K562 (cell line): ENCODE measurements around the gene UGT2B7. TPM values are rescaled to one million over a fixed set of nuclear protein-coding genes. Genes with fewer than 3 reads are reported as not detected.
A peak's percentile ranks its signal among the peaks of the same experiment; 100 is the strongest.

Source experiments
- ATAC-seq: fragments of 200-7000 bp; cut with Tn5 transposase; 3 replicates; pipeline ENCODE4 v1.9.1; 2020; ENCODE audit warnings: moderate library complexity
- BruUV-seq: library from RNA; stranded (reverse); fragments of 400-500 nt; replicated peaks from 2 replicates; lab custom pipeline; 2021; lab: Mats Ljungman, UMichigan
- CTCF ChIA-PET: fragments of 300-600 bp; formaldehyde crosslinking; extraction: SDS; loops from one replicate; lab custom pipeline; 2021; ENCODE audit warnings: low intra/inter-chr PET ratio; lab: Yijun Ruan, JAX
- POLR2A ChIA-PET: fragments of 300-600, 350-650 bp; sonication (Branson Sonifier 250); formaldehyde crosslinking; extraction: SDS; loops from one replicate; lab custom pipeline; 2021; ENCODE audit warnings: antibody characterized with exemption, inconsistent platforms; lab: Yijun Ruan, JAX
- DNase-seq, 4 experiments: peaks; one replicate each; pipeline versions ENCODE4 v3.0.0 to v3.0.0-alpha.2; 2011 to 2018; ENCODE audit warnings: low spot score in 3 of 4, mixed read lengths in 3 of 4; ENCODE audit errors: extremely low read depth in 1 of 4
- FAIRE-seq: peaks from 2 replicates; lab custom pipeline; 2011; peaks lifted over from hg19 to GRCh38; lab: Jason Lieb, UNC
- H2AFZ ChIP-seq: 2 replicates; pipeline ENCODE4 v1.6.0; 2011; ENCODE audit warnings: low read depth, low read length, control low read depth, inconsistent platforms
- H3K27ac ChIP-seq: fragments of 200-600 bp; 3 replicates; pipeline ENCODE4 v1.8.0; 2011; ENCODE audit warnings: low read depth, mild to moderate bottlenecking, control low read depth, inconsistent platforms, low read length, moderate library complexity, mixed read lengths; ENCODE audit errors: extremely low read depth
- H3K27me3 ChIP-seq, 2 experiments: fragments of 300-600 bp in 1 of 2; 2 replicates in 1 of 2; 3 replicates in 1 of 2; pipeline versions ENCODE4 v1.6.0 to v1.8.0; 2011; ENCODE audit warnings: inconsistent platforms in 2 of 2, low read length in 2 of 2, mild to moderate bottlenecking in 1 of 2, mixed read lengths in 1 of 2, moderate library complexity in 1 of 2; ENCODE audit not compliant: control insufficient read depth in 2 of 2, insufficient read depth in 2 of 2
- H3K36me3 ChIP-seq: fragments of 300-600 bp; 3 replicates; pipeline ENCODE4 v1.8.0; 2011; ENCODE audit warnings: mild to moderate bottlenecking, low read length, inconsistent platforms; ENCODE audit not compliant: control insufficient read depth, insufficient read depth
- H3K4me1 ChIP-seq, 2 experiments: fragments of 200-600 bp in 1 of 2; replicated peaks in 1 of 2; 2 replicates in 1 of 2; 3 replicates in 1 of 2; pipeline versions ENCODE4 v1.5.1 to v1.8.0; 2011; ENCODE audit warnings: inconsistent platforms in 2 of 2, low read length in 2 of 2, mild to moderate bottlenecking in 1 of 2, mixed read lengths in 1 of 2, moderate library complexity in 1 of 2; ENCODE audit not compliant: control insufficient read depth in 2 of 2, insufficient read depth in 2 of 2
- H3K4me2 ChIP-seq: 2 replicates; pipeline ENCODE4 v1.6.1; 2011; ENCODE audit warnings: low read length, control low read depth, inconsistent platforms, mixed read lengths; ENCODE audit not compliant: insufficient read depth
- H3K4me3 ChIP-seq: fragments of 200-600 bp; sonication (generic), shearing (Covaris generic); 2 replicates; pipeline ENCODE4 v1.5.1; 2016; ENCODE audit warnings: control low read depth, inconsistent platforms
- H3K79me2 ChIP-seq: fragments of 200-600 bp; 3 replicates; pipeline ENCODE4 v1.8.0; 2011; ENCODE audit warnings: low read length, inconsistent platforms; ENCODE audit not compliant: control insufficient read depth, insufficient read depth
- H3K9ac ChIP-seq, 2 experiments: 2 replicates each; pipeline versions ENCODE4 v1.6.0 to v1.6.1; 2011; ENCODE audit warnings: low read depth in 2 of 2, low read length in 2 of 2, control low read depth in 1 of 2, inconsistent platforms in 1 of 2, mild to moderate bottlenecking in 1 of 2, mixed read lengths in 1 of 2; ENCODE audit not compliant: insufficient read depth in 1 of 2
- H3K9me1 ChIP-seq: one replicate; pipeline ENCODE4 v1.6.0; 2011; ENCODE audit warnings: inconsistent platforms, mild to moderate bottlenecking, low read length, moderate library complexity; ENCODE audit not compliant: control insufficient read depth, insufficient read depth
- H3K9me3 ChIP-seq: replicated peaks from 2 replicates; pipeline ENCODE4 v1.5.1; 2011; ENCODE audit warnings: low read depth, low read length, inconsistent platforms; ENCODE audit not compliant: control insufficient read depth, insufficient read depth
- H4K20me1 ChIP-seq: replicated peaks from 2 replicates; pipeline ENCODE4 v1.6.1; 2011; ENCODE audit warnings: low read length, inconsistent platforms, mixed read lengths; ENCODE audit not compliant: control insufficient read depth, insufficient read depth
- C11orf30 ChIP-seq: fragments of 450-650 bp; IDR thresholded peaks from 2 replicates; pipeline ENCODE4 v1.6.1; 2016; ENCODE audit warnings: low read depth, mild to moderate bottlenecking
- CTCFL ChIP-seq: IDR thresholded peaks from 2 replicates; pipeline ENCODE4 v1.6.1; 2011; ENCODE audit warnings: borderline replicate concordance, low read depth, mild to moderate bottlenecking, moderate library complexity, low read length; ENCODE audit not compliant: insufficient read depth, poor library complexity, severe bottlenecking
- ELF4 ChIP-seq: fragments of 450-650 bp; formaldehyde crosslinking; IDR thresholded peaks from 2 replicates; pipeline ENCODE4 v1.4.0; 2022; ENCODE audit warnings: missing genetic modification characterization
- ETV6 ChIP-seq, 3 experiments: fragments of 150-350 bp in 1 of 3; sonication (generic) in 1 of 3; formaldehyde crosslinking in 1 of 3; IDR thresholded peaks; 2 replicates each; pipeline versions ENCODE4 v1.6.1 to v1.8.0; 2014 to 2022; ENCODE audit warnings: borderline replicate concordance in 2 of 3, low read depth in 2 of 3, antibody characterized with exemption in 1 of 3, low read length in 1 of 3, mild to moderate bottlenecking in 1 of 3, missing genetic modification reagents in 1 of 3
- GTF2B ChIP-seq: IDR thresholded peaks from 2 replicates; pipeline ENCODE4 v1.6.1; 2011; ENCODE audit not compliant: insufficient read length; ENCODE audit errors: extremely low read depth
- HOMEZ ChIP-seq: fragments of 250-450 bp; sonication (Bioruptor Pico); IDR thresholded peaks from 2 replicates; pipeline ENCODE4 v1.4.0; 2020; ENCODE audit warnings: mild to moderate bottlenecking, moderate library complexity
- KLF6 ChIP-seq: fragments of 250-450 bp; sonication (Bioruptor Pico); IDR thresholded peaks from 2 replicates; pipeline ENCODE4 v1.4.0; 2020; ENCODE audit warnings: mild to moderate bottlenecking, moderate library complexity, borderline replicate concordance
- MAFF ChIP-seq: IDR thresholded peaks from 2 replicates; pipeline ENCODE4 v1.6.1; 2012; ENCODE audit warnings: low read length, improper control_type of control experiment
- MAFG ChIP-seq: fragments of 450-650 bp; conservative IDR thresholded peaks from 2 replicates; pipeline ENCODE4 v1.6.1; 2016; ENCODE audit warnings: missing genetic modification characterization, missing compliant biosample characterization
- MAFK ChIP-seq: IDR thresholded peaks from 2 replicates; pipeline ENCODE4 v1.6.1; 2011; ENCODE audit warnings: low read length, improper control_type of control experiment
- MXD1 ChIP-seq: fragments of 250-450 bp; sonication (Bioruptor Pico); IDR thresholded peaks from 2 replicates; pipeline ENCODE4 v1.8.0; 2021; ENCODE audit warnings: borderline replicate concordance, mild to moderate bottlenecking, moderate library complexity; ENCODE audit not compliant: poor library complexity, severe bottlenecking
- SIN3A ChIP-seq, 2 experiments: fragments of 150-350 bp in 1 of 2; IDR thresholded peaks; 2 replicates each; pipeline ENCODE4 v1.6.1; 2011 to 2016; ENCODE audit warnings: borderline replicate concordance in 2 of 2, low read depth in 2 of 2, low read length in 2 of 2, mild to moderate bottlenecking in 2 of 2, moderate library complexity in 2 of 2; ENCODE audit not compliant: control insufficient read depth in 1 of 2
- SMAD2 ChIP-seq: fragments of 150-350 bp; IDR thresholded peaks from 2 replicates; pipeline ENCODE4 v1.6.1; 2014; ENCODE audit warnings: low read depth, mild to moderate bottlenecking, low read length
- STAT5B ChIP-seq: fragments of 250-450 bp; sonication (Bioruptor Pico); IDR thresholded peaks from 2 replicates; pipeline ENCODE4 v1.8.0; 2021; ENCODE audit warnings: mild to moderate bottlenecking, inconsistent platforms
- ZKSCAN1 ChIP-seq: fragments of 150-350 bp; IDR thresholded peaks from 2 replicates; pipeline ENCODE4 v1.6.1; 2016; ENCODE audit warnings: low read depth, low read length
- ZNF197 ChIP-seq: fragments of 200-800 bp; sonication (Bioruptor generic); IDR thresholded peaks from 2 replicates; pipeline ENCODE4 v1.6.1; 2016; ENCODE audit warnings: low read depth, missing genetic modification characterization, missing compliant biosample characterization
- ZNF311 ChIP-seq: fragments of 250-450 bp; sonication (Bioruptor Pico); IDR thresholded peaks from 2 replicates; pipeline ENCODE4 v1.4.0; 2020; ENCODE audit warnings: mild to moderate bottlenecking, moderate library complexity
- ZNF75A ChIP-seq: fragments of 450-650 bp; formaldehyde crosslinking; IDR thresholded peaks from 2 replicates; pipeline ENCODE4 v1.4.0; 2020; ENCODE audit warnings: mild to moderate bottlenecking
- WGBS: fragments of 100-300 bp; shearing (Covaris generic); methylation state at CpG from one replicate; pipeline ENCODE4 v1.1.6; 2016; ENCODE audit warnings: low coverage, mixed read lengths; ENCODE audit not compliant: insufficient coverage; ENCODE audit errors: missing lambda C conversion rate; 5-methylcytosine and 5-hydroxymethylcytosine counted together
- in situ Hi-C: fragments of 300-500 bp; cut with MboI; formaldehyde crosslinking; loops from 4 replicates; pipeline ENCODE4 v1.15.0; 2018; ENCODE audit warnings: inconsistent platforms, mixed read lengths
- intact Hi-C: fragments of 100-400 bp; cut with micrococcal nuclease; formaldehyde crosslinking; loops from 2 replicates; pipeline ENCODE4 v1.14.2; 2022
- polyA plus RNA-seq, 8 experiments: library from polyadenylated mRNA; depleted of rRNA in 4 of 8; stranded (reverse) in 5 of 8; unstranded in 3 of 8; fragments of >200 nt; fragmentation: Nextera tagmentation in 2 of 8; fragmentation: Illumina TruSeq in 1 of 8; extraction: Ambion mirVana in 2 of 8; extraction: Trizol in 1 of 8; gene quantifications; 2 replicates each; pipeline versions ENCODE4 v1.2.1 to v1.2.3, GENCODE V29; 2011 to 2014; ENCODE audit warnings: inconsistent platforms in 1 of 8, missing spikeins in 1 of 8
- total RNA-seq, 7 experiments: library from RNA; depleted of rRNA in 6 of 7; stranded (reverse); fragments of >200 nt in 6 of 7; fragmentation: Illumina TruSeq in 2 of 7; extraction: Trizol in 2 of 7; gene quantifications; 2 replicates each; pipeline versions ENCODE4 v1.2.1 to v1.2.3, GENCODE V29; 2011 to 2021; ENCODE audit warnings: low replicate concordance in 1 of 7

UGT2B7 gene
- total and polyA plus RNA-seq, 9 of the 15 experiments (the other 6 are each of a cell fraction or from before 2014, with no cell fraction given): 0.04 to 0.18 (median 0.14) TPM; not detected in 5

- ChIA-PET POLR2A (no interaction called here), CTCF (no interaction called here)
- Histone ChIP-seq H3K4me2 (no peak overlapping the region), H3K36me3 (no peaks in the 10 kb centered on the region), H3K27ac (no peak overlapping the region), H3K4me3 (no peak overlapping the region), H3K27me3 (no peaks in the 10 kb centered on the region), H3K9me3 (no peaks in the 10 kb centered on the region; the same call in 1 of the 2 replicates), H3K79me2 (no peaks in the 10 kb centered on the region), H3K9ac (no peak overlapping the region), H2AFZ (no peak overlapping the region), H4K20me1 (no peaks in the 10 kb centered on the region), H3K9me1 (no peaks in the 10 kb centered on the region), H3K4me1 (no peaks in the 10 kb centered on the region)
- in situ Hi-C loops: no loop called here
- no TSS peak for BruUV-seq
- DNase-seq (no peak), ATAC-seq (no peak), FAIRE-seq (no peak)
- 0% methylated on average over 2 of the region's 2 CpGs for WGBS
- intact Hi-C loops: no loop called here
- no peak for TF ChIP-seq ZNF197 (CRISPR knock-in tag)
- TF ChIP-seq ZNF75A (CRISPR knock-in tag): no peak
- no peak for TF ChIP-seq SIN3A (IDR thresholded peaks at IDR 0.05; ENCODE audit: borderline replicate concordance in 2 of 2, control insufficient read depth in 1 of 2, low read depth in 2 of 2, low read length in 2 of 2)
- peak; percentile 62 for TF ChIP-seq MAFF
- TF ChIP-seq STAT5B (CRISPR knock-in tag): no peak
- TF ChIP-seq MAFG (tag): peak; percentile 58; the same call in 1 of the 2 replicates
- TF ChIP-seq GTF2B: no peak
- no peak for TF ChIP-seq ETV6 (IDR thresholded peaks at IDR 0.05; ENCODE audit: borderline replicate concordance in 1 of 2, low read depth in 2 of 2, low read length in 1 of 2)
- TF ChIP-seq ETV6 (CRISPR knock-in tag; IDR thresholded peaks at IDR 0.05; ENCODE audit: borderline replicate concordance): no peak
- peak; percentile 78 for TF ChIP-seq MAFK
- TF ChIP-seq MXD1 (CRISPR knock-in tag): no peak
- TF ChIP-seq KLF6 (CRISPR knock-in tag): no peak
- no peak for TF ChIP-seq HOMEZ (CRISPR knock-in tag)
- TF ChIP-seq ZKSCAN1: no peak
- TF ChIP-seq CTCFL: no peak
- TF ChIP-seq C11orf30: peak; percentile 65; the same call in 1 of the 2 replicates
- no peak for TF ChIP-seq SMAD2
- TF ChIP-seq ZNF311 (CRISPR knock-in tag): no peak
- no peak for TF ChIP-seq ELF4 (CRISPR knock-in tag)
These were observed 958 bp upstream of the UGT2B7 start for GRCh38 chr4:69095301-69095731.
